ENCODE measurements around the gene SEBOX.

Gene SEBOX

DNA sequence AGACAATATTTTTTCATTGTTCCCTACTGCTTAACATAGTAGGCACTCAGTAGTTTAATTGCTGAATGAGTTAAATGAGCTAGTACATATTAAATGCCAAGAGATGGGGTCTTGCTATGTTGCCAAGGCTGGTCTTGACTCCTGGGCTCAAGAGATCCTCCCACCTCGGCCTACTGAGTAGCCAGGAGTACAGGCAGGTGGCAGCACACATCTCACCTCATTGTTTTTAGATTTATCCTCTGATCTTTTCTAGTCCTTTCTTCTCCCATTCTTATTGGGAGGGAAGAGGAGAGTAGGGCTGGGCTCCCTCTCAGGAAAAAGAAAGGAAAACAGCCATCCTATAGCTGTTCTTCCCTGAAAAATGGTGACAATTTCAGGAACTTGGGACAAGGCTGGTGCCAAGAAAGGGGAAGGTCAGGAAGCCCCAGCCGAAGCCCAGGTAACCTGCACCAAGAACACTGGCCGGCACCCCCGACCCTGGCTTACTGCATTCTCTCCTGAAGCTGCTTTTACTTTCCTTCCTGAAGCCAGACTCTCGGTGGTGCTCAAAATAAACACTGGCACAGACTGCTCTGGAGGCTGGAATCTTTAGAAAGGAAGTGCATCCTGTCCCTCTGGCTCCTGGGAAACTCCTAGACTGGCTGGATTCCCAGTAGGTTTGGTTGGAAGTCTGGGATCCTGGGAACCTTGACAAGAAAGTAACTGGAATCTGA lies 26.8 kb downstream of the SEBOX start:
- DNase-seq, result no peak

DNA sequence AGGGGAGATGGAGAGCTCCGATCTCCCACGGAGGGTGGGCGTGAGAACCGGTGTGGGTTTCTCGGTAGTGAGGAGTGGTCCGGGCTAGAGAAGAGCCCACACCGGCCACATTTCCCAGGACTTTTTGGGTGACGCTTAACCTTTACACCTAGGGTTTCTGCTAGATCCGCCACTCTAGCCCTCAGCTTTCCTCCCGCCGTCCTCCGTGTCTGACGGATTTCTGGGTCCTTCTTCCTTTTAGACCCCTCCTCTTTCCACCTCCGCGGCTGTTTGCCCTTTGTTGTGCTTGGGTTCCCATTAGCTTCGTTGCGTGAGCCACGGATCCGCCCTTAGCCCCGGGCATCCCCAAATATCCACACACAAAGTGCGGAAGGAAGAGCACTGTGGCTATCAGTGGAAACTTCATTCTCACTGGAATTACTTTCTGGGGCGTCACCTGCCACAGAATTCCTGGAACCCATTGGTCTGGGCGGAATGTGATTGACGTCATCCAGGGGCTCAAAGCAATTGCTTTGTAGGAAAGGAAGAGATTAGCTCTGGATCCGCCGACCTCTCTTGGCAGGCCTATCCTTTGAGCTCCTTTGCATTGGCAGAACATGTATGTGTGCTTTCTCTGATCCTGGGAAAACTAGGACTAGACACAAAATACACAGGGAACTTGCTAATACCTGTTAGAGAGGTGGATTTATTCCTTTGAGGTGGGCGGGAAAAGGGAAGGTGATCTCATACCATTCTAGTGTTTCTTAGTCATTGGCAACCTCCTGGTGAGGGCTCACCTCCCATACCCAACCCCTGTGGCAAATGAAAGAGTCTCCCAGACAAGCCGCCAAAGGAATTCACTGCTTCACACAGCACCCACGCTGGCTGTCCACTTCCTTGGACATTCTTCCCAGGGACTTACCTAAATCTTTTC lies 28.8 kb downstream of the SEBOX start:
- peak; percentile 39 for DNase-seq

DNA sequence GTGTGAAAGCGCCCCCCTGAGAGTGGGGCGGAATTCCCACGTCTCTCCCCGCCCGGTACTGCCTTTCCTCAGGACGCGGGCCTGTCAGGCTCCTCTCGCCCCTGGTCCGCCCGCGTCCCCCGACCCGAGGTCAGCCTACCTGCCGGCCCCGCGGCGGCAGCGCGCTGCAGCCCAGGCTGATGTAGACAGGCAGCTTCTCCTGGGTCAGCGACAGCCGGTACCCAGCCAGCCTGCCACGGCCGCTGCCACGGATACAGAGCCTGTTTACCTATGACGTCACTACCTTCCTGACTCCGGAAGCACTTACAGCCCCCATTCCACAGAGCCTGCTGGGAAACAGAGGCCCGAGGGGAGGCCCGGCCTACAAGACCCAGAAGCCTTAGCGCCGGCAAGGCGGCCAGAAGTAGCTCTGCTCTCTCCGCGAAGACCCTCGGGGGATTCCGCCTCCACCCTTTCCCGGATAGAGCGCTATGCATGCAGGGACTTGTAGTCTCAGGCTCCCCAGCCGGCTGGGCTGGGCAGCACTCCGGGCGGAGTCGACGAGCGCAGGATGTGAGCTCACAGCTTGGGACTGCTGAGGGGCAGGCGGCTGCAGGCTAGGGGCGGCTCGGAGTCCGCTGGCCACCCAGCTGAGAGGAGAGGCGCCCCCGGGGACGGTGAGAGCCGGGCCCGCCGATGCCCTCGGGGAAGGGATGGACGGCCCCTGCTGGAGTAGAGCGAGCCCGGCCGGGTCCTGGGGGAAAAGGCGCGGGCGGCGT lies 29.6 kb downstream of the SEBOX start, which contains the start of the genes IFT20 and TNFAIP1:
TSS of gene IFT20 (minus strand) at position 272 of the 758 bp plus-strand sequence. CDS start 3,487 bp downstream, outside the sequence.
TSS of gene TNFAIP1 (plus strand) at position 561 of the 758 bp plus-strand sequence. CDS start 3,761 bp downstream, outside the sequence.
- peak; percentile 99 for DNase-seq

DNA sequence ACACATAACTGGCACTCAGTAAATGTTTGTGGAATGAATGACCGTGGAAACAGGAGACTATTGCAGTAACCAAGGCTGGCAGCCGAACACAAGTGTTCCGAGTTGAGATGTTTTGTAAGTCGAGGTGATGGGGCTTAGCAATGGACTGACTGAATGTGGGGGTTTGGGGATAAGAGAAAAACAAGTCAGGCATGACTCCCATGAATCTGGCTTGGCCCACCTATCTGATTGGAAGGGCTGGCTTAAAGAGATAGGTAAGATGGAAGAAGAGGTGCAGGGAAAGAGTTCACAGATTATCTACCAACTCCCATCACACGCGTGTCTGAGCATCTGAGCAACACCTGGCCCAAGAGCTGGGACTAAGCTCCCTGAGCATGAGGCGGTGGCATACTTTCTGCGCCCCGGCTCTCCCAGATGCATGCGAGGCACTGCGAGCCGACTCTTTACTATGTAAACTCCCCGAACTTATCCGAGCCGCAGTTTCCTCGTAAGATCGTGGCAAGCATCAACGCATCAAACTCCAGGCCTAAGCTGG lies 30.3 kb downstream of the SEBOX start:
- no peak for DNase-seq

DNA sequence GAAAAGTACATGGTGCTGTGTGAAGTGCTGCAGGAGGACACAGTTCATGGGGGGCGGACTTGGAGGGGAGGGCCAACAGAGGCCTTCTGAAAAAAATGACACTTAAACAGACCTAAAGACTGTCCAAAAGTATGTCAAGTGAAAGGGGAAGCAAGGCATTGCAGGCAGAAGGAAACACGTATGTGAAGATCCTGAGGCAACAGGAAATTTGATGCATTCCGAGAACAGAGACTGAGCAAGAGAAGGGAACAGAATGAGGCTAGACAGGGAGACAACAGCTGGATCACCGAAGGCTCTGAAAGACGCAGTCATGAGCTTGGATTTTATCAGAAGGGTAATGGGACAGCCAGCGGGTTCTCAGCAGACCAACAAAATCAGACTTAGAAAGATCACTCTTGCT lies 30.8 kb downstream of the SEBOX start:
- no peak for DNase-seq

DNA sequence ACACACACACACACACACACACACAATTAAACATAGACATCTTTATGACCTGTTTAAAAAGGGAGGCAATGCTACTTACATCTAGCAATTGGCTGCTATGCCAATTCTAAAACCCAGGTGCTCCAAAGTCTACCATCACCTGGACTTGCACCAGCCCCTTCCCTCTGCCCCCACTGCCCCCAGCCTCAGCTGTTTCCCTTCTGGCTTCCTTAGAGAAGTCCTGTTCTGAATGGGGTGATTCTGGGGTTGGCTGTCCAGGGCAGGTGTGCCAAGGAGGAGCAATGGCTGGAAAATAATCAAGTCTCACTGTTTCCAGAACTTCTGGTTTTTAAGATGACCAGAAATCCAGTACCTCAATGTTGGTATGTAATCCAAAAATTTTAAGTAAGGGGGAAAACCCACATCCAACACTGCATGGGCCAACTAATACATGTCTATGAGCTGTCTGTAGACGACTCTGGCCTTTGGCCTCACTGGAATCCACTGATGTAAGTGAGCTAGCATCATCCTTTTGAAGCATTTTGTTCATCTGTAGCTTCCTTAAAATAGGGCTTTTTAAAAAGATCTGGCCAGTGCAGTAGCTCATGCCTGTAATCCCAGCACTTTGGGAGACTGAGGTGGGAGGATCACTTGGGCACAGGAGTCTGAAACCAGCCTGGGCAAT lies 31.8 kb downstream of the SEBOX start:
- DNase-seq, result no peak

DNA sequence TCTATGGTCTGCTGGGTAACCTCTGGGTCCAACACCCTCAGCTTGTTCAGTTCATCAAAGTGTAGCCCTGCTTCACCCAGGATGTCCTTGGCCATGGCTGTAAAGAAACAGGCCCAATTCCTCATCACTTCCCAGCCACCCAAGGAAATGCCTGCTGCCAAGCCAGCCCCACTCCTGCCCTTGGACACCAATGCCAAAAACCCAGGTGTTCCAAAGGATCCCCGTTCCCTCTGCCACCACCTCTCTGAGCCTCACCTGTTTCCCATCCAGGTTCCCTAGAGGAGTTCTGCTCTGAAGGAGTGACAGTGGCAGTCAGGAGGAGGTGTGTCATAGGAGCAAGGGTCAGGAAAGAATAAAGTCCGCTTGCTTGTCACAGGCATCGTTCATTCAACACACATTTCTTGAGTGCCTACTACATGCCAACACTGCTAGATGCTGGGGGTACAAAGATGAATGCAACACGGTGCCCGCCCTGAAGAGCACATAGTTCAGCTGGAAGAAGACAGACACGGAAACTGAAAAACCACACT lies 33.0 kb downstream of the SEBOX start:
- no peak for DNase-seq

DNA sequence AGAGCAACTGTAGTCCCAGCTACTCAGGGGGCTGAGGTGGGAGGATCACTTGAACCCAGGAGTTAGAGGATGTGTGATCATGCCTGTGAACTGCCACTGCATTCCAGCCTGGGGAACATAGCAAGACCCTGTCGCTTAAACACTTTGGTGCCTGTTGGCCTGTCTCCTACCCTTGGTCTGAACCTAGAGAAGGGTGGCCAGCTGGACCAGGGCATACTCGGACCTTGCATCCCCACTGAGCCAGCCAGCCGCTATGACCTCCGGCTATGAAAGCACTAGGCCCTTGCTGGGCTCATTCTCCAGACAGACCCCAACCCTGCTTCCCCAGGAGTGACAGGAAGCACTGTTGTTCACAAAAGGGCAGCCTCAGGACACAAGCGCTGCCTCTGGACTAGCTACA lies 34.3 kb downstream of the SEBOX start:
- no peak for DNase-seq

DNA sequence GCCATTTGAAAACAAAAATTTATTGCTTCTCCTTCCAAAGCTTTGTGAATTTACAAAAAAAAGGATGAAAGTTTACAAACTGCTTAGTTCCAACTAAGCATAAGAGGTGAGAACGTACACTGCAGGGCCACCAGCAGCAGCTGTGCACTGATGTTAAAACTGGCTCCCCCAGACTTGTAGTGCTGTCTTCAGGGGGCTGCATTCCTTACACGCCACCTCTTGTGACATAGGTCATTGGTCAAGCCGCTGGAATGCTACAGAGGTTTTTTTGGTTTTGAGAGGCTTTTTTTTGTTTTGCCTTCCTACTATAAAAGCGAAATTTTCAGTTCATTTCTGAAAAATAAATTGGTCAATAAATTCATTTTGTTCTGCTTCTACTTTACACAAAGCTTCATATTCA lies 36.7 kb downstream of the SEBOX start:
- no peak for DNase-seq

DNA sequence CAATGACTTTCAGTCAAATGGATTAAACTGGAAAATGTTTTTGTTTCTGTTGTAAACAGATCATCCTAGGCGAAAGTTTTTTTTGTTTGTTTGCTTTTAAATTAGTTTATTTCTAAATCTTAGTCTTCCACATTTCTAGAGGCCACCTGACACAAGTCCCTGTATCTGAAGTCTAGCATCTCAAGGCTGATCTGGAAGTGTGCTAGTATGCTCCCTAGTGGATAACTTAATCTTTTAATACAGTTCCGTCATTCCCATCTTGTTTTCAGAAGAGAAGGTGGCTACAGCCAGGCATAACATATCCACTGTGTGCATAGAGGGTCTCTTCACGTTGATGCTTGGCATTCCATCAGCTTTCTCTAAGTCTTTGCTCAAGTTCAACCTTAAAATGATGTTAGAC lies 37.3 kb downstream of the SEBOX start:
- no peak for DNase-seq

DNA sequence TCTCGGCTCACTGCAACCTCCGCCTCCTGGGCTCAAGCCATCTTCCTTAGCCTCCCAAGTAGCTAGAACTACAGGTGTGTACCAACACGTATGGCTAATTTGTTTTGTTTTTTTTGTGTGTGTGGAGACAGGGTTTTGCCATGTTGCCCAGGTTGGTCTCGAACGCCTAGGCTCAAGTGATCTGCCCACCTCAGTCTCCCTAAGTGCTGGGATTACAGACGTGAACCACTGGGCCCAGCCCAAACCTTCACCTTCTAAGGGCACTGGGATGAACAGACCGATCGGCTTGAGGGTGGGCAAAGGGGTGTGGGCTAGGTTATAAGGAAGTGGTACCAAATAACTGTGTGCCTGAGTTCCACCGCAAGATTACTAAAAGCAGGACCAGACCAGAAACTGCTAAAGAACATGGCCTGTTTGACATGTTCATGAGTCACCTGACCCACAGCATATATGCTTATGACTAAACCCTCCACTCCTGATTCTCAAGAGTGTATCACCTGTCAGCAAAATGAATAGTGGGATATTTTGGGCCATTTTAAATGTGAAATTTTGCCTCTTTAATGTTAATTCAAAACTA lies 37.9 kb downstream of the SEBOX start:
- DNase-seq, result no peak

DNA sequence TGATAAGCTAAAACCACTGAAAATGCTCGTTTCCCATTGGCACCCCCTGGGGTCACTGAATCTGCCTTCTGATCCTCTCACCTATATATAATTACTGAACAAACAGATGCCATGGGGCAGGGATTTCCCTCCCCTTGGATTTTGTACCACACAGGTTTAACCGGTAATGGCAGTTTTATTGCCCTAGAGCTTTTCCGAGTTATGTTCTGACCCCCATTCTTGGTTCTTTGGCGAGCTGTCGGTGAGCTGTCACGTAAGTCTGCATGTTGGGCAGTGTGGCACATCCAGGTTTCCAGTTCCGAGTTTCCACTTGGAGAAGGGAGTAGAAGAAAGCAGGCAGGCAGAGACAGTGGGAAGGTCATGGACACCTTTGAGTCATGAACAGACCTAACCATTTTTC lies 38.9 kb downstream of the SEBOX start:
- no peak for DNase-seq

DNA sequence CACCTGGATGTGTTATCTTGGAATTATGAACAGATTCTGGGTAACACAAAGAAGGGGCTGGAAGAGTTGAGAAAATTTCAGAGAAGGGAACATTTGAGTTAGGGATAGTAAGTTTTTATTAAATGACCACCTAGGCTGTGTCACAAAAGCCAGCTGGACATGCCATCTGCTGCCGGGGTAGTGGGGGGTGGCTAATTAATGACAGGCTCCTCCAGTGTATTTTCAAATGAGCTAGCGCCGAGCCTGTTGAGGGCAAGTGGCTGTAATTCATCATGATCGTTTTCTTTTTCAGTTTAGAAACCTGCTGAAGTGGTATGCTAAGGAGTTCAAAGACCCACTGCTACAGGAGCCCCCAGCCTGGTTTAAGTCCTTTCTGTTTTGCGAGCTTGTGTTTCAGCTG lies 39.8 kb downstream of the SEBOX start:
- DNase-seq, result no peak

DNA sequence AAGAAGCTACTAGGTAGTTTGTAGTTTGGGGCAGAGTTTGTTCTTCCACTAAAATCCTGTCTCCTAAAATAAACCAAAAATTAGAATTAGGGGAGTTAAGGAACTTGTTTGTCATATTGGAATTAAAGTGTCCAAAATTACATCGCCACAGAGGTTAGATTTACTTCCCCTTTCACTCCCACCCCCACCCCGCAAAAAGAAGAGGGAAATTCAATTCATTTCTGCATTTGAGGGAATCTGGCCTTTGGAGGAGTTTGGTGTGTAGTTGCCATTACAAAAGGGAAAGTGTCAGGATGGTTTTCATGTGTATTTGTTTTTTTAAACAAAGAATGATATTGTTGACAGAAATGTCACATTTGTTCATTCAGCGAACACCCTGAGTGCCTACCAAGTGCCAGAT lies 40.2 kb downstream of the SEBOX start:
- no peak for DNase-seq

DNA sequence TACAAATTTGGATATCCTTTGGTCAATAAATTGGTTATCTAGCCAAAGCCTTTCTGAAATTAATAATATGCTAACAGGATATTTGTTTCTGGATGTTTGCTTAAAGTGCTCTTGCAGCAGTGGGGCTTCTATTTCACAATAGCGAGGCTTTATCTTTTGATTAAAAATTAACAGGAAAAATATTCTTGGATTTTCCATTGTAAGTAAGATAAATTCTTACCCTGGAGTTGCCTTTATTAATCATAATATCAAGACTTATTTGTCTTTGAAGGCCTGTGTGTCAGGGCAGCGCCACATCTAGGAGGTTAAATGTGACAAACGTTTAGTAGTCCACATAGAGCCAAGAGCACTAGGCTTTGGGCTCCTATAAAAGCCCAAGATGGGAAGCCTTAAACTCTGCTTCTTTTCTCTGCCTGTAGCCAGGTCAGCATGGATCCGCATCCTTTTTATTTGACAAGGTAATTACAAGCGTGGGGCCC lies 40.7 kb downstream of the SEBOX start:
- no peak for DNase-seq

DNA sequence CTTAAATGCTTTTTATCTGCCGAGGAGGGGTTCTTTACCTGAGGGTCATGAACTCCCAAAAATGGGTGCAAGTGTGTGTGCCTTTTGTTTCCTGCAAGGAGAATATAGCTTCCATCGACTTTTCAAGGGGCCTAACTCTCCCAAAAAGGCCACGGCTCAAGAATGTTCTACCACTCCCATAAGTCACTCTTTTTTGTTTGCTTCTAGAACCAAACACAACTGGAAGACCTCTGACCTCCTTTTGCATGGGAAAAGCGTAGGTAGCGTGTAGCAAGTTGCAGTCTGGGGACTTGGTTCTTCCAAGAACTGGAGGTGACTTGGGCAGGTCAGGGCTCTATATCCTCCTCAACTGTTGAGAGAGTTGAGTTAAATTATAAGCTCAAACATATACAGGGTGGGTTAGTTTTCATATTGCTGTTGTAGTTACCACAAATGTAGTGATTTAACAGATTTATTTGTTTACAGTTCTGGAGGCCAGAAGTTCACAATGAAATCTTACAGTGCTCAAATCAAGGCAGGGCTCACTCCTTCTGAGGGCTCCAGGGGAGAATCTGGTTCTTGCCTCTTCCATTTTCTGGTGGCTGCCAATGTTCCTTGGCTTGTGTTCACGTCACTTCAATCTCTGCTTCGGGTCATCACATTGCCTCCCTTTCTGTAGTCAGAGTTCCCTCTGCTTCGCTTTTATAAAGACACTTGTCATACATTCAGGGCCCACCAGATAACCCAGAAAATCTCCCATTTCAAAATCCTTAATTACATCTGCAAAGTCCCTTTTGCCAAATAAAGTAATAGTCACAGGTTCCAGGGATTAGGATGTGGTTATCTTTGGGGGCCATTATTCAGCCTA lies 44.6 kb downstream of the SEBOX start:
- no peak for DNase-seq

DNA sequence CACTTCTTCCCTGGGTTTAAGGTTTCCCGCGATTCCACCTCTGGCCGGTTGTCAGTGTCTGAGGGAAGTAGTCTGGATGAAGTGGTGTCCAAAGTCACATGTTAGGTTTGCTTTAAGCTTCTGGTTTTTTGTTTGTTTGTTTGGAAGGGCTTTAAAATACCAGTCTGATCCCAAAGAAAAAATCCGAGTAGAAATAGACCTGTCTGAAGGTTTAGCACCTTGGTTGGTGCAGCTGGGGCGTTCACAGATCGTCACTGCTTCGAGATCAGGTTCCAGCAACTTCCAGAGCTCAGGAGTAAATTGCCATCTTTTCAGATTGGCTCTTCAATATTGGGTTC lies 45.4 kb downstream of the SEBOX start:
- no peak for DNase-seq

DNA sequence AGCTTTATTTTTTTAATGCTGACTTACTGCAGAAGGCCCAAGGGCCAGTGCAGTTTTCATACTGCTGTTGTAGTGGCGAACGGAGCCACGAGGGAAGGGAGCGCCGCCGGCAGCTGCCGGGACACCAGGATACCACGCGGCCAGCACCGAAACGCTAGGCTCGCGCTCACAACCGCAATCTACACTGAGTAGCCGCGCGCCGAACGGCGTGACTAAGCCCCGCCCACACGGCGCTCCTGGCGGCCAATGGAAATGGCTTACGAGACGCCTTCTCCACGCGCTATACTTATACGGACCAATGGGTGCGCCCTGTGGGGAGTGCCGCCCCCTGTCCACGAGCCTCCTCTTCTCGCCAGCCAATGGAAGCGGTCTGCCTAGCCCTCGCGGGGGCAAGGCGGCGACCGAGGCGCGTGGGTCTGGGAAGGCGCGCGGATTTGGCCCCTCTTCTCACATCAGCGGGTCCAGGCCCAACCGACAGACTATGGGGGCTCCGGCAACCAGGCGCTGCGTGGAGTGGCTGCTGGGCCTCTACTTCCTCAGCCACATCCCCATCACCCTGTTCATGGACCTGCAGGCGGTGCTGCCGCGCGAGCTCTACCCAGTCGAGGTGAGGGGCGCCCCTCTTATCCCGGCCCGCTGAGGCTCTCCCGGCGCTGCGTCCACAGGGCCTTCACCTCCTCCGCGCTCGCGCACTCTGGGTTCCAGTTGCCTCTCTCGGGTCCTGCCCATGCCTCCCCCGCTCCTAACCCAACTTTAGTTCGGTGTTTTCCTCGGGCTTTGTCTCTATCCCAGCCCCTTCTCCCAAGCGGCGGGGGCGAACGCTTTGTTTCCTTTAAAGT lies 46.0 kb downstream of the SEBOX start, which contains the start of gene TMEM97:
TSS of gene TMEM97 (plus strand) at position 442 of the 839 bp plus-strand sequence. CDS start at position 482, 40 bp downstream.
- peak; percentile 95 for DNase-seq

DNA sequence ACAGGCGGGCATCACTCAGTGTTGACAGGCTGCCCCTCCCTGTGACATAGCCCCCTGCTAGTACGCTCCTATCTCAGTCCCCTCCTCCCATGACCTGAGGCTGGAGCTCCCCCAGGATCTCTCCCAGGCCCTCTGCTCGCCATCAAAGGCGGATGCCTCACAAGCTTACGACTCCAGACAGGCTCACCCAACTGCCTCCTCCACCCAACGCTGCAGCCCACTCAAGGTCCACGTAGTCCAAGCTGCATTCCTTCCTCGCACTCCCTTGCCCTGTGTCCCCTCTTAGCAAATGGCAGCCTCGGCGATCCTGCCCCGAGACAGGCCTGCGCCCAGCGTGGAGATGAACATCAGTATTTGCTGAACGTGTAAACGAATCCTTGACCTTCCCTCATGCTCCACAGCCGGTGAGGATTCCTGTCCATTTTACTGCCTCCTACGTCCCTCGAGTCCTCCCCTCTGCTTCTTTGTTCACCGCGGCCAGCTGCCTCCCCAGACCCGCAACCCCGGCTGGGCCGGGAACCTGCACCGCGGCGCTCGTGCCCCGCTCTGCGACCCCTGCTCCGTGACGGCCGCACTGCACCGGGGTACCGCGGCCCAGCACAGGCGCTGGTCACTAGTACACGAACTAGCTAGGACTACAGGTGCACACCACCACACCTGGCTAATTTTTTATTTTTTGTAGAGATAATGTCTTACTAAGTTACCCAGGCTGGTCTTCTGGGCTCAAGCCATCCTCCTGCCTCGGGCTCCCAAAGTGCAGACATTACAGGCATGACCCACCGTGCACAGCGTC lies 46.8 kb downstream of the SEBOX start:
- no peak for DNase-seq

Measured in CD4-positive, alpha-beta T cell treated with Interleukin-21 for 1 hour (primary cell).